EL (cell line): ENCODE measurements around the gene JAK2.
"Not testable (repeated sequence)": the region's sequence is repeated elsewhere in the genome, so short reads cannot be mapped to it uniquely, and the experiment has no call there.

Experiments used
- DNase-seq: peaks from one replicate; pipeline ENCODE4 v3.0.0-alpha.2; 2016

Gene JAK2

GRCh38 chr9:5043381-5043780 is 58.3 kb downstream of the JAK2 start:
- no peak for DNase-seq

- DNase-seq: no peak
Observed at GRCh38 chr9:5044160-5044559, 59.1 kb downstream of the JAK2 start.

- peak; percentile 20 for DNase-seq
Observed at GRCh38 chr9:5052838-5053237, 67.8 kb downstream of the JAK2 start.

- DNase-seq: no peak
Observed at GRCh38 chr9:5062631-5063030, 77.6 kb downstream of the JAK2 start.

GRCh38 chr9:5072871-5073270 is 87.8 kb downstream of the JAK2 start:
- DNase-seq: no peak

GRCh38 chr9:5073701-5074100 is 88.6 kb downstream of the JAK2 start:
- no peak for DNase-seq

GRCh38 chr9:5085993-5086392 is 100.9 kb downstream of the JAK2 start:
- no peak for DNase-seq

GRCh38 chr9:5089737-5090136 is 104.7 kb downstream of the JAK2 start:
- no peak for DNase-seq

- no peak for DNase-seq
Observed at GRCh38 chr9:5095795-5096194, 110.7 kb downstream of the JAK2 start.

- DNase-seq: no peak
Observed at GRCh38 chr9:5099466-5099865, 114.4 kb downstream of the JAK2 start.

- not testable (repeated sequence) for DNase-seq
Observed at GRCh38 chr9:5101127-5101526, 116.1 kb downstream of the JAK2 start.

GRCh38 chr9:5106517-5106916 is 121.4 kb downstream of the JAK2 start:
- DNase-seq: not testable (repeated sequence)

GRCh38 chr9:5110867-5111681 is 126.0 kb downstream of the JAK2 start:
- no peak for DNase-seq

- DNase-seq: no peak
Observed at GRCh38 chr9:5111696-5112095, 126.6 kb downstream of the JAK2 start.

GRCh38 chr9:5112109-5112592 is 127.1 kb downstream of the JAK2 start:
- no peak for DNase-seq

GRCh38 chr9:5112646-5113045 is 127.6 kb downstream of the JAK2 start:
- DNase-seq: no peak

GRCh38 chr9:5113523-5113922 is 128.5 kb downstream of the JAK2 start:
- DNase-seq: no peak

- no peak for DNase-seq
Observed at GRCh38 chr9:5113994-5114748, 129.1 kb downstream of the JAK2 start.

GRCh38 chr9:5122116-5122515 is 137.0 kb downstream of the JAK2 start:
- DNase-seq: no peak

- DNase-seq: no peak
Observed at GRCh38 chr9:5122516-5122915, 137.4 kb downstream of the JAK2 start.

GRCh38 chr9:5140151-5140550 is 155.1 kb downstream of the JAK2 start:
- peak; percentile 18 for DNase-seq

GRCh38 chr9:5144217-5144616 is 159.1 kb downstream of the JAK2 start:
- no peak for DNase-seq

- DNase-seq: no peak
Observed at GRCh38 chr9:5146241-5146640, 161.2 kb downstream of the JAK2 start.
